Fibroblast of lung (primary cell): ENCODE results near the gene DPP10. TPM values are rescaled to one million over a fixed set of nuclear protein-coding genes. Genes with fewer than 3 reads are reported as not detected.
A peak's percentile ranks its signal among the peaks of the same experiment; 100 is the strongest.

Source experiments
- DNase-seq, 2 donors: peaks; one replicate each; pipeline versions ENCODE4 v3.0.0 to v3.0.0-alpha.2; 2010; ENCODE audit warnings: low read depth in 2 of 2
- H2AFZ ChIP-seq: 2 replicates; pipeline ENCODE4 v1.5.1; 2012; ENCODE audit warnings: low read length, control low read depth, inconsistent platforms
- H3K27ac ChIP-seq: 2 replicates; pipeline ENCODE4 v1.5.1; 2011; ENCODE audit warnings: low read length, control low read depth; ENCODE audit not compliant: insufficient read depth
- H3K27me3 ChIP-seq: 2 replicates; pipeline ENCODE4 v1.5.1; 2011; ENCODE audit warnings: mild to moderate bottlenecking, low read length; ENCODE audit not compliant: control insufficient read depth, insufficient read depth
- H3K36me3 ChIP-seq: 2 replicates; pipeline ENCODE4 v1.5.1; 2011; ENCODE audit warnings: low read length; ENCODE audit not compliant: control insufficient read depth, insufficient read depth
- H3K4me1 ChIP-seq: 2 replicates; pipeline ENCODE4 v1.5.1; 2011; ENCODE audit warnings: low read length; ENCODE audit not compliant: control insufficient read depth, insufficient read depth; ENCODE audit errors: extremely low read depth
- H3K4me2 ChIP-seq: 2 replicates; pipeline ENCODE4 v1.5.1; 2011; ENCODE audit warnings: low read length, control low read depth; ENCODE audit not compliant: insufficient read depth; ENCODE audit errors: extremely low read depth
- H3K4me3 ChIP-seq, 4 experiments: fragments of 200-600 bp in 1 of 4; sonication (generic) in 1 of 4; replicated peaks in 1 of 4; 2 replicates each; pipeline ENCODE4 v1.5.1; 2011 to 2016; ENCODE audit warnings: low read length in 4 of 4, low read depth in 3 of 4, mild to moderate bottlenecking in 3 of 4, control low read depth in 2 of 4, inconsistent platforms in 1 of 4, mixed read lengths in 1 of 4; ENCODE audit not compliant: insufficient read depth in 1 of 4; ENCODE audit errors: control extremely low read depth in 1 of 4
- H3K79me2 ChIP-seq: 2 replicates; pipeline ENCODE4 v1.5.1; 2012; ENCODE audit warnings: mild to moderate bottlenecking, low read length, inconsistent platforms; ENCODE audit not compliant: control insufficient read depth, insufficient read depth
- H3K9ac ChIP-seq: 2 replicates; pipeline ENCODE4 v1.5.1; 2011; ENCODE audit warnings: mild to moderate bottlenecking, low read length, control low read depth; ENCODE audit not compliant: insufficient read depth
- H3K9me3 ChIP-seq: 2 replicates; pipeline ENCODE4 v1.5.1; 2012; ENCODE audit warnings: low read depth, low read length; ENCODE audit not compliant: control insufficient read depth, insufficient read depth
- H4K20me1 ChIP-seq: 2 replicates; pipeline ENCODE4 v1.5.1; 2011; ENCODE audit warnings: low read length; ENCODE audit not compliant: control insufficient read depth, insufficient read depth; ENCODE audit errors: extremely low read depth
- CTCF ChIP-seq, 2 donors: IDR thresholded peaks in 1 of 2; conservative IDR thresholded peaks in 1 of 2; 1 replicate in 1 of 2; 2 replicates in 1 of 2; pipeline ENCODE4 v1.5.1; 2011 to 2012; ENCODE audit warnings: low read length in 2 of 2, control low read depth in 1 of 2, inconsistent platforms in 1 of 2, low read depth in 1 of 2, mild to moderate bottlenecking in 1 of 2
- EZH2 ChIP-seq: IDR thresholded peaks from 2 replicates; pipeline ENCODE4 v1.5.1; 2012; ENCODE audit warnings: low read length, control low read depth, mild to moderate bottlenecking; ENCODE audit errors: missing control alignments
- polyA plus RNA-seq, 2 donors: library from polyadenylated mRNA; depleted of rRNA in 1 of 2; stranded (reverse) in 1 of 2; unstranded in 1 of 2; fragments of >200 nt; gene quantifications; 2 replicates each; pipeline ENCODE4 v1.2.1, GENCODE V29; 2011 to 2012; ENCODE audit warnings: missing spikeins in 1 of 2
- total RNA-seq: library from RNA; depleted of rRNA; stranded (reverse); fragments of >200 nt; gene quantifications from 2 replicates; pipeline ENCODE4 v1.2.1, GENCODE V29; 2014

Gene DPP10
- total and polyA plus RNA-seq, 2 donors (not counting 1 experiment from before 2014, with no cell fraction given): not detected

- H3K4me3 ChIP-seq: no peak overlapping the region
- no peaks in the 10 kb centered on the region for H3K9me3 ChIP-seq
- no peaks in the 10 kb centered on the region for H3K27me3 ChIP-seq
- no peak overlapping the region for H2AFZ ChIP-seq
- H3K4me1 ChIP-seq: no peaks in the 10 kb centered on the region
- H4K20me1 ChIP-seq: no peaks in the 10 kb centered on the region
- H3K4me2 ChIP-seq: no peak overlapping the region
- H3K36me3 ChIP-seq: no peaks in the 10 kb centered on the region
- H3K27ac ChIP-seq: no peak overlapping the region
- H3K79me2 ChIP-seq: no peaks in the 10 kb centered on the region
- H3K9ac ChIP-seq: no peak overlapping the region
- peak in 1 of 2 donors; percentile 1 for DNase-seq
- TF ChIP-seq CTCF (conservative IDR thresholded peaks at IDR 0.05 in 1 of 2, IDR thresholded peaks at IDR 0.05 in 1 of 2; ENCODE audit: low read depth in 1 of 2, low read length in 2 of 2): no peak
- TF ChIP-seq EZH2: no peak
These were observed 1110.3 kb downstream of the DPP10 start for GRCh38 chr2:115552726-115553125.

GRCh38 chr2:115554153-115554552 lies 1111.7 kb downstream of the DPP10 start:
- no peak for TF ChIP-seq CTCF (conservative IDR thresholded peaks at IDR 0.05 in 1 of 2, IDR thresholded peaks at IDR 0.05 in 1 of 2; ENCODE audit: low read depth in 1 of 2, low read length in 2 of 2)
- H3K4me1 ChIP-seq: no peaks in the 10 kb centered on the region
- no peak overlapping the region for H3K4me2 ChIP-seq
- H3K27me3 ChIP-seq: no peaks in the 10 kb centered on the region
- no peaks in the 10 kb centered on the region for H3K9me3 ChIP-seq
- H3K9ac ChIP-seq: no peak overlapping the region
- H3K4me3 ChIP-seq: no peak overlapping the region
- no peak for DNase-seq
- H3K27ac ChIP-seq: no peak overlapping the region
- H3K36me3 ChIP-seq: no peaks in the 10 kb centered on the region
- H4K20me1 ChIP-seq: no peaks in the 10 kb centered on the region
- H3K79me2 ChIP-seq: no peaks in the 10 kb centered on the region
- H2AFZ ChIP-seq: no peak overlapping the region

- H4K20me1 ChIP-seq: no peaks in the 10 kb centered on the region
- H3K27me3 ChIP-seq: no peaks in the 10 kb centered on the region
- H3K9ac ChIP-seq: no peak overlapping the region
- no peak overlapping the region for H3K4me3 ChIP-seq
- H3K4me1 ChIP-seq: no peaks in the 10 kb centered on the region
- TF ChIP-seq CTCF (conservative IDR thresholded peaks at IDR 0.05 in 1 of 2, IDR thresholded peaks at IDR 0.05 in 1 of 2; ENCODE audit: low read depth in 1 of 2, low read length in 2 of 2): no peak
- no peak for TF ChIP-seq EZH2
- no peaks in the 10 kb centered on the region for H3K79me2 ChIP-seq
- no peak overlapping the region for H2AFZ ChIP-seq
- no peak overlapping the region for H3K4me2 ChIP-seq
- H3K9me3 ChIP-seq: no peaks in the 10 kb centered on the region
- DNase-seq: no peak
- H3K27ac ChIP-seq: no peak overlapping the region
- H3K36me3 ChIP-seq: no peaks in the 10 kb centered on the region
These were observed 1116.3 kb downstream of the DPP10 start for GRCh38 chr2:115558725-115559124.
